HepG2 (cell line): Measurements from ENCODE around the gene MTO1. TPM values are rescaled to one million over a fixed set of nuclear protein-coding genes. Genes with fewer than 3 reads are reported as not detected.

Experiments used
- ATAC-seq: fragments of 200-7000 bp; cut with Tn5 transposase; 3 replicates; pipeline ENCODE4 v1.9.1; 2020; ENCODE audit warnings: mild to moderate bottlenecking, moderate library complexity
- BruUV-seq: library from RNA; stranded (reverse); fragments of 400-500 nt; replicated peaks from 2 replicates; lab custom pipeline; 2021; lab: Mats Ljungman, UMichigan
- CTCF ChIA-PET: fragments of 300-600 bp; formaldehyde crosslinking; extraction: SDS; loops from one replicate; lab custom pipeline; 2021; ENCODE audit warnings: low total read pairs, inconsistent platforms, low intra/inter-chr PET ratio; lab: Yijun Ruan, JAX
- POLR2A ChIA-PET: fragments of 350-600 bp; sonication (Branson Sonifier 250); formaldehyde crosslinking; loops from one replicate; lab custom pipeline; 2020; ENCODE audit warnings: antibody characterized with exemption, inconsistent platforms; lab: Yijun Ruan, JAX
- DNase-seq: peaks from one replicate; pipeline ENCODE4 v3.0.0-alpha.2; 2015; ENCODE audit warnings: low spot score
- FAIRE-seq: peaks from 3 replicates; lab custom pipeline; 2011; peaks lifted over from hg19 to GRCh38; lab: Jason Lieb, UNC
- H2AFZ ChIP-seq: one replicate; pipeline ENCODE4 v1.6.1; 2011; ENCODE audit warnings: low read length, inconsistent platforms
- H3K27ac ChIP-seq: fragments of 300-600 bp; 3 replicates; pipeline ENCODE4 v1.8.0; 2011; ENCODE audit warnings: mixed run types, mild to moderate bottlenecking, mixed read lengths, low read length, inconsistent platforms; ENCODE audit not compliant: insufficient read depth; ENCODE audit errors: extremely low read length
- H3K27me3 ChIP-seq, 2 experiments: fragments of 200-600 bp in 1 of 2; 2 replicates in 1 of 2; 3 replicates in 1 of 2; pipeline versions ENCODE4 v1.6.0 to v1.8.0; 2011; ENCODE audit warnings: low read length in 2 of 2, mild to moderate bottlenecking in 2 of 2, moderate library complexity in 2 of 2, inconsistent platforms in 1 of 2; ENCODE audit not compliant: insufficient read depth in 2 of 2, control insufficient read depth in 1 of 2
- H3K36me3 ChIP-seq, 2 experiments: fragments of 200-600 bp in 1 of 2; replicated peaks in 1 of 2; 2 replicates in 1 of 2; 3 replicates in 1 of 2; pipeline versions ENCODE4 v1.5.1 to v1.8.0; 2011; ENCODE audit warnings: low read length in 2 of 2, inconsistent platforms in 1 of 2; ENCODE audit not compliant: insufficient read depth in 2 of 2, control insufficient read depth in 1 of 2
- H3K4me1 ChIP-seq: 2 replicates; pipeline ENCODE4 v1.5.1; 2012; ENCODE audit warnings: low read length, inconsistent platforms; ENCODE audit not compliant: insufficient read depth
- H3K4me2 ChIP-seq: 2 replicates; pipeline ENCODE4 v1.6.0; 2011; ENCODE audit warnings: low read depth, low read length, inconsistent platforms
- H3K4me3 ChIP-seq, 3 experiments: fragments of 200-600 bp in 1 of 3; sonication (generic), shearing (Covaris generic) in 1 of 3; replicated peaks in 1 of 3; 2 replicates each; pipeline ENCODE4 v1.5.1; 2011 to 2016; ENCODE audit warnings: low read length in 3 of 3, inconsistent platforms in 2 of 3, low read depth in 2 of 3, mild to moderate bottlenecking in 2 of 3, control low read depth in 1 of 3, mixed read lengths in 1 of 3; ENCODE audit not compliant: insufficient read depth in 1 of 3
- H3K79me2 ChIP-seq: one replicate; pipeline ENCODE4 v1.6.1; 2011; ENCODE audit warnings: low read length, inconsistent platforms; ENCODE audit not compliant: insufficient read depth
- H3K9ac ChIP-seq: 2 replicates; pipeline ENCODE4 v1.6.0; 2011; ENCODE audit warnings: mild to moderate bottlenecking, low read depth, low read length, inconsistent platforms; ENCODE audit not compliant: insufficient read depth
- H3K9me3 ChIP-seq: 2 replicates; pipeline ENCODE4 v1.5.1; 2012; ENCODE audit warnings: mild to moderate bottlenecking, low read length
- H4K20me1 ChIP-seq: 2 replicates; pipeline ENCODE4 v1.6.0; 2011; ENCODE audit warnings: inconsistent platforms, mild to moderate bottlenecking, low read length, moderate library complexity; ENCODE audit not compliant: insufficient read depth
- ARNT2 ChIP-seq: sonication (generic); formaldehyde crosslinking; IDR thresholded peaks from 2 replicates; pipeline ENCODE4 v1.8.0; 2022; ENCODE audit warnings: mild to moderate bottlenecking, low read depth, missing genetic modification reagents, moderate library complexity
- ELF1 ChIP-seq: sonication (generic); formaldehyde crosslinking; IDR thresholded peaks from 2 replicates; pipeline ENCODE4 v1.4.0; 2020; ENCODE audit warnings: missing genetic modification reagents
- IRF9 ChIP-seq: sonication (generic); formaldehyde crosslinking; IDR thresholded peaks from 2 replicates; pipeline ENCODE4 v1.8.0; 2022; ENCODE audit warnings: missing genetic modification reagents, mild to moderate bottlenecking, borderline replicate concordance
- KLF15 ChIP-seq: sonication (generic); formaldehyde crosslinking; IDR thresholded peaks from 2 replicates; pipeline ENCODE4 v1.8.1; 2023; ENCODE audit warnings: borderline replicate concordance, mild to moderate bottlenecking, inconsistent platforms, missing genetic modification reagents, mixed read lengths
- MED1 ChIP-seq: sonication (generic); formaldehyde crosslinking; IDR thresholded peaks from 2 replicates; pipeline ENCODE4 v1.4.0; 2020; ENCODE audit warnings: missing genetic modification reagents
- PAX8 ChIP-seq: sonication (generic); formaldehyde crosslinking; IDR thresholded peaks from 2 replicates; pipeline ENCODE4 v1.8.0; 2022; ENCODE audit warnings: mild to moderate bottlenecking, missing genetic modification reagents, borderline replicate concordance
- PITX1 ChIP-seq: sonication (generic); formaldehyde crosslinking; IDR thresholded peaks from 2 replicates; pipeline ENCODE4 v1.5.1; 2020; ENCODE audit warnings: mild to moderate bottlenecking, missing genetic modification reagents
- SATB2 ChIP-seq: sonication (generic); formaldehyde crosslinking; IDR thresholded peaks from 2 replicates; pipeline ENCODE4 v1.5.0; 2020; ENCODE audit warnings: missing genetic modification reagents
- SRSF9 ChIP-seq: fragments of 200-400 bp; formaldehyde crosslinking; IDR thresholded peaks from 2 replicates; pipeline ENCODE4 v1.6.1; 2018; ENCODE audit warnings: borderline replicate concordance, mild to moderate bottlenecking, low read depth, low read length; ENCODE audit not compliant: insufficient read depth, poor library complexity, severe bottlenecking
- ZNF138 ChIP-seq: sonication (generic); formaldehyde crosslinking; IDR thresholded peaks from 2 replicates; pipeline ENCODE4 v1.5.0; 2020; ENCODE audit warnings: mild to moderate bottlenecking, low read depth, missing genetic modification reagents
- ZNF232 ChIP-seq: sonication (generic); formaldehyde crosslinking; IDR thresholded peaks from 2 replicates; pipeline ENCODE4 v1.4.0; 2020; ENCODE audit warnings: missing genetic modification reagents, borderline replicate concordance
- ZNF614 ChIP-seq: IDR thresholded peaks from 2 replicates; pipeline ENCODE4 v1.6.1; 2018; ENCODE audit warnings: missing biosample characterization, missing genetic modification reagents, inconsistent platforms, borderline replicate concordance
- ZNF615 ChIP-seq: sonication (generic); formaldehyde crosslinking; IDR thresholded peaks from 2 replicates; pipeline ENCODE4 v1.5.0; 2020; ENCODE audit warnings: mild to moderate bottlenecking, missing genetic modification reagents, borderline replicate concordance
- ZNF652 ChIP-seq: IDR thresholded peaks from 2 replicates; pipeline ENCODE4 v1.6.1; 2016; ENCODE audit warnings: low read depth, borderline replicate concordance
- ZNF7 ChIP-seq: IDR thresholded peaks from 2 replicates; pipeline ENCODE4 v1.6.1; 2016; ENCODE audit warnings: missing biosample characterization, missing genetic modification reagents
- WGBS: methylation state at CpG from one replicate; pipeline ENCODE4 v1.1.6; 2017; ENCODE audit warnings: low lambda C conversion rate; 5-methylcytosine and 5-hydroxymethylcytosine counted together
- in situ Hi-C: cut with HindIII; loops from 2 replicates; pipeline ENCODE4 v1.10.0; 2017; ENCODE audit warnings: low pct_unique_long_range_greater_than_20kb; ENCODE audit not compliant: extremely low pct_ligation_motif_present
- intact Hi-C: fragments of 100-400 bp; cut with micrococcal nuclease; formaldehyde crosslinking; loops from one replicate; pipeline ENCODE4 v1.10.0; 2022; ENCODE audit not compliant: unreplicated experiment
- polyA plus RNA-seq, 8 experiments: library from polyadenylated mRNA; depleted of rRNA in 3 of 8; stranded (reverse) in 7 of 8; unstranded in 1 of 8; fragments of >200 nt; fragmentation: Illumina TruSeq in 4 of 8; extraction: Trizol in 4 of 8; gene quantifications; 2 replicates each; pipeline versions ENCODE4 v1.2.1 to v1.2.3, GENCODE V29; 2011 to 2016; ENCODE audit warnings: low read depth in 4 of 8, missing spikeins in 1 of 8, mixed read lengths in 1 of 8; ENCODE audit not compliant: insufficient read depth in 1 of 8
- total RNA-seq, 5 experiments: library from RNA; depleted of rRNA; stranded (reverse); fragments of >200 nt; fragmentation: Illumina TruSeq; extraction: Trizol; gene quantifications; 2 replicates each; pipeline ENCODE4 v1.2.3, GENCODE V29; 2016; ENCODE audit warnings: low read depth in 1 of 5
- TF ChIP-seq, protein P1 (sequence below): sonication (generic); formaldehyde crosslinking; IDR thresholded peaks from 2 replicates; pipeline ENCODE4 v1.4.0; 2020; ENCODE audit warnings: missing genetic modification reagents
- TF ChIP-seq, protein P2 (sequence below): IDR thresholded peaks from 2 replicates; pipeline ENCODE4 v1.6.1; 2016; ENCODE audit warnings: mild to moderate bottlenecking
- TF ChIP-seq, protein P3 (sequence below): sonication (generic); formaldehyde crosslinking; IDR thresholded peaks from 2 replicates; pipeline ENCODE4 v1.4.0; 2020; ENCODE audit warnings: missing genetic modification reagents

Gene MTO1
- total and polyA plus RNA-seq, 2 of the 13 experiments (the other 11 are each of a cell fraction or from before 2014, with no cell fraction given) = 21.1 to 45.3 TPM

GRCh38 chr6:73509851-73510250, 48.3 kb downstream of the MTO1 start:
- POLR2A ChIA-PET = interaction anchor here (1.3 to 1.5 kb wide), 2 partner anchors 10 to 12 kb away, joined by 3 to 5 read pairs; partner anchors contain the start of gene EEF1A1
- H3K4me1 ChIP-seq = no peaks in the 10 kb centered on the region
- BruUV-seq = no TSS peak
- FAIRE-seq (no peak), DNase-seq (no peak), ATAC-seq (peak; percentile 5)
- no peaks in the 10 kb centered on the region for H3K36me3 ChIP-seq
- no peak overlapping the region for H3K9ac ChIP-seq
- H3K79me2 ChIP-seq = no peaks in the 10 kb centered on the region
- no peak overlapping the region for H2AFZ ChIP-seq
- H3K27ac ChIP-seq = no peak overlapping the region
- CTCF ChIA-PET = no interaction called here
- no peak for TF ChIP-seq ZNF652 (CRISPR knock-in tag)
- no peak for TF ChIP-seq PITX1 (CRISPR knock-in tag)
- no peak for TF ChIP-seq IRF9 (CRISPR knock-in tag)
- no peak for TF ChIP-seq ZNF232 (CRISPR knock-in tag)
- TF ChIP-seq KLF15 (CRISPR knock-in tag) = no peak
- TF ChIP-seq, protein P1, sequence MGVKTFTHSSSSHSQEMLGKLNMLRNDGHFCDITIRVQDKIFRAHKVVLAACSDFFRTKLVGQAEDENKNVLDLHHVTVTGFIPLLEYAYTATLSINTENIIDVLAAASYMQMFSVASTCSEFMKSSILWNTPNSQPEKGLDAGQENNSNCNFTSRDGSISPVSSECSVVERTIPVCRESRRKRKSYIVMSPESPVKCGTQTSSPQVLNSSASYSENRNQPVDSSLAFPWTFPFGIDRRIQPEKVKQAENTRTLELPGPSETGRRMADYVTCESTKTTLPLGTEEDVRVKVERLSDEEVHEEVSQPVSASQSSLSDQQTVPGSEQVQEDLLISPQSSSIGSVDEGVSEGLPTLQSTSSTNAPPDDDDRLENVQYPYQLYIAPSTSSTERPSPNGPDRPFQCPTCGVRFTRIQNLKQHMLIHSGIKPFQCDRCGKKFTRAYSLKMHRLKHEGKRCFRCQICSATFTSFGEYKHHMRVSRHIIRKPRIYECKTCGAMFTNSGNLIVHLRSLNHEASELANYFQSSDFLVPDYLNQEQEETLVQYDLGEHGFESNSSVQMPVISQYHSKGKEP (CRISPR knock-in tag) = no peak
- TF ChIP-seq ZNF615 (CRISPR knock-in tag) = no peak
- no peak for TF ChIP-seq PAX8 (CRISPR knock-in tag)
- TF ChIP-seq MED1 (CRISPR knock-in tag) = no peak
- TF ChIP-seq, protein P2, sequence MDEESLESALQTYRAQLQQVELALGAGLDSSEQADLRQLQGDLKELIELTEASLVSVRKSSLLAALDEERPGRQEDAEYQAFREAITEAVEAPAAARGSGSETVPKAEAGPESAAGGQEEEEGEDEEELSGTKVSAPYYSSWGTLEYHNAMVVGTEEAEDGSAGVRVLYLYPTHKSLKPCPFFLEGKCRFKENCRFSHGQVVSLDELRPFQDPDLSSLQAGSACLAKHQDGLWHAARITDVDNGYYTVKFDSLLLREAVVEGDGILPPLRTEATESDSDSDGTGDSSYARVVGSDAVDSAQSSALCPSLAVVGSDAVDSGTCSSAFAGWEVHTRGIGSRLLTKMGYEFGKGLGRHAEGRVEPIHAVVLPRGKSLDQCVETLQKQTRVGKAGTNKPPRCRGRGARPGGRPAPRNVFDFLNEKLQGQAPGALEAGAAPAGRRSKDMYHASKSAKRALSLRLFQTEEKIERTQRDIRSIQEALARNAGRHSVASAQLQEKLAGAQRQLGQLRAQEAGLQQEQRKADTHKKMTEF = no peak
- TF ChIP-seq ZNF138 (CRISPR knock-in tag) = no peak
- TF ChIP-seq SATB2 = no peak
- TF ChIP-seq, protein P3, sequence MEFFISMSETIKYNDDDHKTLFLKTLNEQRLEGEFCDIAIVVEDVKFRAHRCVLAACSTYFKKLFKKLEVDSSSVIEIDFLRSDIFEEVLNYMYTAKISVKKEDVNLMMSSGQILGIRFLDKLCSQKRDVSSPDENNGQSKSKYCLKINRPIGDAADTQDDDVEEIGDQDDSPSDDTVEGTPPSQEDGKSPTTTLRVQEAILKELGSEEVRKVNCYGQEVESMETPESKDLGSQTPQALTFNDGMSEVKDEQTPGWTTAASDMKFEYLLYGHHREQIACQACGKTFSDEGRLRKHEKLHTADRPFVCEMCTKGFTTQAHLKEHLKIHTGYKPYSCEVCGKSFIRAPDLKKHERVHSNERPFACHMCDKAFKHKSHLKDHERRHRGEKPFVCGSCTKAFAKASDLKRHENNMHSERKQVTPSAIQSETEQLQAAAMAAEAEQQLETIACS (CRISPR knock-in tag) = no peak
- TF ChIP-seq ELF1 (CRISPR knock-in tag) = no peak
- no peak for TF ChIP-seq SRSF9
- no peak for TF ChIP-seq ZNF7 (CRISPR knock-in tag)
- TF ChIP-seq ARNT2 (CRISPR knock-in tag) = no peak
- no peak for TF ChIP-seq ZNF614 (CRISPR knock-in tag)
- no peak overlapping the region for H3K4me3 ChIP-seq
- 79% methylated on average over 1 of the region's 1 CpG for WGBS
- no peaks in the 10 kb centered on the region for H3K27me3 ChIP-seq
- intact Hi-C loops = no loop called here
- no peaks in the 10 kb centered on the region for H3K9me3 ChIP-seq
- in situ Hi-C loops = no loop called here
- peaks cover 2% of the 10 kb centered on the region for H4K20me1 ChIP-seq
- H3K4me2 ChIP-seq = no peak overlapping the region
